ENCODE data around the gene NOS1AP.

NOS1AP gene

GRCh38 chr1:162224267-162224666 is 154.8 kb downstream of the NOS1AP start:
- DNase-seq (ENCODE audit: low read depth) = no peak
- TF ChIP-seq, protein P1, sequence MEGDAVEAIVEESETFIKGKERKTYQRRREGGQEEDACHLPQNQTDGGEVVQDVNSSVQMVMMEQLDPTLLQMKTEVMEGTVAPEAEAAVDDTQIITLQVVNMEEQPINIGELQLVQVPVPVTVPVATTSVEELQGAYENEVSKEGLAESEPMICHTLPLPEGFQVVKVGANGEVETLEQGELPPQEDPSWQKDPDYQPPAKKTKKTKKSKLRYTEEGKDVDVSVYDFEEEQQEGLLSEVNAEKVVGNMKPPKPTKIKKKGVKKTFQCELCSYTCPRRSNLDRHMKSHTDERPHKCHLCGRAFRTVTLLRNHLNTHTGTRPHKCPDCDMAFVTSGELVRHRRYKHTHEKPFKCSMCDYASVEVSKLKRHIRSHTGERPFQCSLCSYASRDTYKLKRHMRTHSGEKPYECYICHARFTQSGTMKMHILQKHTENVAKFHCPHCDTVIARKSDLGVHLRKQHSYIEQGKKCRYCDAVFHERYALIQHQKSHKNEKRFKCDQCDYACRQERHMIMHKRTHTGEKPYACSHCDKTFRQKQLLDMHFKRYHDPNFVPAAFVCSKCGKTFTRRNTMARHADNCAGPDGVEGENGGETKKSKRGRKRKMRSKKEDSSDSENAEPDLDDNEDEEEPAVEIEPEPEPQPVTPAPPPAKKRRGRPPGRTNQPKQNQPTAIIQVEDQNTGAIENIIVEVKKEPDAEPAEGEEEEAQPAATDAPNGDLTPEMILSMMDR (IDR thresholded peaks at IDR 0.05; ENCODE audit: low read depth, low read length) = no peak
- TF ChIP-seq, protein P2, sequence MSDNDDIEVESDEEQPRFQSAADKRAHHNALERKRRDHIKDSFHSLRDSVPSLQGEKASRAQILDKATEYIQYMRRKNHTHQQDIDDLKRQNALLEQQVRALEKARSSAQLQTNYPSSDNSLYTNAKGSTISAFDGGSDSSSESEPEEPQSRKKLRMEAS (IDR thresholded peaks at IDR 0.05; ENCODE audit: low read depth, low read length) = no peak
- TF ChIP-seq POLR2A (IDR thresholded peaks at IDR 0.05; ENCODE audit: extremely low read depth, insufficient read length) (no peak), MYC (IDR thresholded peaks at IDR 0.05; ENCODE audit: low read depth, low read length) (no peak)
- no peak overlapping the region for H3K4me3 ChIP-seq (ENCODE audit: low read depth, low read length)

DNA sequence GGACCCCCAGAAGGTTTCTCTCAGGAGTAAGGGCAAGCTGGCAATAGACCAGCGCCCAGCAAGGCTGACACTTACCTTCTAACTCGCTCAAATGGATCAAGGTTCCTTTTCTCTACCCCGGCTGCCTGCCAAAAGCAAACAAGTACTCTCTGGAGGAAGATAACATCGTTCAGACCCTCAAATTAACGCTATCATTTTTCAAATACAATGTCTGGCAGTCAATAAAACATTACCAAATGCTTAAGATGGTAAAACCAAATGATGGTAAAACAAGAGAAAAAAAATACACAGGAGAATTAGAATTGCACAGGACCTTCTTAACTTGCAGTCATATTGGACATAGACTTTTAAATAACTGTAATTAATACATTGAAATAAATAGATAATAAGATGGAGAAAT is 159.1 kb downstream of the NOS1AP start:
- DNase-seq (ENCODE audit: low read depth) = no peak
- no peak overlapping the region for H3K4me3 ChIP-seq (ENCODE audit: low read depth, low read length)

DNA sequence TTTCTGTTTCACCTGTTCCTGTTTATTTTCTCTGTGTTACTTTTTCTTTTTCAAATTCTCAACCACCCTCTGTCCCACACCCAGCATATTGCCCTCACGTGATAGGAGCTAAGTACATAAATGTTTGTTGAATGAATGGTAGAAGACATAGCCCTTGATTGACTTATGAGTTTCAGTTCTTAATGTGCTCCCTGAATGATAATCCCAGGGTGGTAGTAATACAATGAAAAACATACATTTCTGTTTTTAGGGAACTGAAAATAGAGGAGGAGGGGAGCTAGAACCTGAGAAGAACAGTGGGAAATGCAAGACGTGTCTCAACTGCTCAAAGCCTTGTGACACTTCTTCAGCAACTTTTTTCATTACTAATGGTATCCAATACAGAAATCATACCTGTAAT is 160.1 kb downstream of the NOS1AP start:
- no peak for DNase-seq (ENCODE audit: low read depth)
- H3K4me3 ChIP-seq (ENCODE audit: low read depth, low read length) = no peak overlapping the region
- TF ChIP-seq, protein P2 (IDR thresholded peaks at IDR 0.05; ENCODE audit: low read depth, low read length) = no peak
- TF ChIP-seq POLR2A (IDR thresholded peaks at IDR 0.05; ENCODE audit: extremely low read depth, insufficient read length) = no peak
- TF ChIP-seq, protein P1 (IDR thresholded peaks at IDR 0.05; ENCODE audit: low read depth, low read length) = no peak
- no peak for TF ChIP-seq MYC (IDR thresholded peaks at IDR 0.05; ENCODE audit: low read depth, low read length)

More for the DNA sequence above, 159.1 kb downstream of the NOS1AP start:
- TF ChIP-seq, protein P1 (IDR thresholded peaks at IDR 0.05; ENCODE audit: low read depth, low read length) = no peak
- no peak for TF ChIP-seq MYC (IDR thresholded peaks at IDR 0.05; ENCODE audit: low read depth, low read length)
- TF ChIP-seq, protein P2 (IDR thresholded peaks at IDR 0.05; ENCODE audit: low read depth, low read length) = no peak

DNA sequence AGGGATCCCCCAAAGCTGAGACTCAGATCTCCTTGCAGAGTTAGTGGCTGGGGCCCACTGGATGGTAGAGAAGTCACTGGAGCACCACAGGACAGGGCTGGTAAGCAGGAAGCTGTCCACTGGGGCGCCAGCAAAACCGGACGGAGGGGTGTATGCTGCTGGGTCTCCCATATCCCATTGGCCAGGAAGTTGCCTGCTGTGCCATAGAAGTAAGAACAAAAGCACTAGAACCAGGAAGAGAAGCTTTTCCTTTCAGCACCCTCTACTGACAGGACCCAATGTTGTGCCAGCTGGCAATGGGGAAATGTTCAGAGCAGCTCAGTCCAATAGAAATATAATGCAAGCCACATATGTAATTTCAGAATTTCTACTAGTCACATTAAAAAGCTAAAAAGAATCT is 160.6 kb downstream of the NOS1AP start:
- DNase-seq (ENCODE audit: low read depth) = no peak
- no peak for TF ChIP-seq POLR2A (IDR thresholded peaks at IDR 0.05; ENCODE audit: extremely low read depth, insufficient read length)
- no peak for TF ChIP-seq MYC (IDR thresholded peaks at IDR 0.05; ENCODE audit: low read depth, low read length)
- TF ChIP-seq, protein P2 (IDR thresholded peaks at IDR 0.05; ENCODE audit: low read depth, low read length) = no peak
- TF ChIP-seq, protein P1 (IDR thresholded peaks at IDR 0.05; ENCODE audit: low read depth, low read length) = no peak
- no peak overlapping the region for H3K4me3 ChIP-seq (ENCODE audit: low read depth, low read length)

- DNase-seq (ENCODE audit: low read depth) = no peak
- H3K4me3 ChIP-seq (ENCODE audit: low read depth, low read length) = no peak overlapping the region
- TF ChIP-seq POLR2A (IDR thresholded peaks at IDR 0.05; ENCODE audit: extremely low read depth, insufficient read length) (no peak), MYC (IDR thresholded peaks at IDR 0.05; ENCODE audit: low read depth, low read length) (no peak)
- TF ChIP-seq, protein P1 (IDR thresholded peaks at IDR 0.05; ENCODE audit: low read depth, low read length) = no peak
- TF ChIP-seq, protein P2 (IDR thresholded peaks at IDR 0.05; ENCODE audit: low read depth, low read length) = no peak
Measured at GRCh38 chr1:162230517-162230916, 161.0 kb downstream of the NOS1AP start.
